NOMO-1 (cell line): ENCODE data around the gene BTBD8.

ENCODE experiments used
- DNase-seq, 2 experiments: peaks; one replicate each; lab custom pipeline; 2025; ENCODE audit not compliant: unreplicated experiment in 2 of 2; lab: John Stamatoyannopoulos, UW

BTBD8 gene

DNA sequence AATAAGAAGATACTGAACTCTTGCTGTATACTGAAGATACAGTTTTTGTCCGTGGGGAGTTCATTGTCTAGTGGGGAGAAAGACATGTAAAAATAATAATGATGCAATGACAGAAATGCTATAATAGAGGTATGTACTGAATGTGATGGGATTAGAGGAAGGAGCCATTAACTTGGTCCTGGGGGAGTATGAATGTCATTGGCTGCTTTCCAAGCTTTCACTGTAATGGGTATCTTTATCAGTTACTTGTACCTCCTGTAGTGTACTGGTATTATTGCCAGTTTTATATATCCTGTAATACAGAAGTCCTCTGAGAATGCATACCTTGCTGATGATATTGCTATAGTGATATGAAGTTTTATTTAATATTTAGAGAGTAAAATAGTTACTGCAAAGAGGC, 7.4 kb downstream of the BTBD8 start:
- no peak for DNase-seq

DNA sequence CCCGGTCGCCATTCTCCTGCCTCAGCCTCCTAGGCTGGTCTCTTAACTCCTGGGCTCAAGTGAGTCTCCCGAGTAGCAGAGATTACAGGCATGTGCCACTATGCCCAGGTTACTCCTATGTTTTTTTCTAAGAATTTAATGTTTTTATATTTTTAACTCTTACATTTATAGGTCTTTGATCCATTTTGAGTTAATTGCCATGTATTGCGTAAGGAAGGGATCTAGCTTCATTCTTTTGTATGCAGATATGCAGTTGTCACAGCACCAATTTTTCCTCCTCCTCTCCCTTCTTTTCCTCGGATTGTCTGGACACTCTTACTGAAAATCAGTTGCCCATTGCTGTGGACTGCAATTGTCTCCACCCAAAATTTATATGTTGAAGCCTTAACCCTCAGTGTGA, 11.5 kb downstream of the BTBD8 start:
- no peak for DNase-seq

DNA sequence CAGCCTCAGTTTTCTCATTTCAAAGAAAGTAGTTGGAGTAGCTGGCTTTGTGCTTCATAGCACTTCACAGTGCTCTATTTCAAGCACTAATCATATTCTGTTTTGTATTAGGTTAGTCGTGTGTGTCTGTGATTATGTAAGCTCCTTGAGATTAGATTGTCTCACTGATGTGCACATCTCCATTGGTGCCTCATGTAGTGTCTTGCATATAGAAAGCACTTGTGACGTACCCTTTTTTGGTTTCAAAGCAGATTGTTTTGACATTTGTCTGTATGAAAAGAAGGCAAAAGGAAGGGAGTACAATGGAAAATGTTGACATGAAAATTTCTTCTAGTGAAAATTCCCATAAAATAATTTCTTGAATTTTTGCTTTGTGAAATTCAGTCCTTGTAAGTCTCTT, 13.9 kb downstream of the BTBD8 start:
- no peak for DNase-seq

DNA sequence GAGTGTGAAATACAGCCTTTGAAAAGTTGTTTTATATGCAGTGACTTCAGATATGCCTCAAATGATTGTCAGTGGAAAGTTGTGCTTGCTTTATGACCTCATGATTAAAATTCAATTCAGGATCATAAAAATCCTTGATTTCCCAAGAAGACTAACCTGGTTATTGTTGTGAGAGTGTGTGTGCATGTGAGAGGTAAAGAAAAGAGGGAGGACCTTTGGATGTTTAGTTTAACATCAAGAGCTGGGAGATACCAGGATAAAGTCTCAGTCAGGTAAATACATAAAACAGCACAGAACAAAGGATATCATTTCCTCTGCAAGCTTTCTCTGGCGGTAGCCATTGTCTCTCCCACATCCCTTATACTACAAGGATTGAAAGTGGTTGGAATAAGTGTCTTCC, 14.4 kb downstream of the BTBD8 start:
- no peak for DNase-seq

DNA sequence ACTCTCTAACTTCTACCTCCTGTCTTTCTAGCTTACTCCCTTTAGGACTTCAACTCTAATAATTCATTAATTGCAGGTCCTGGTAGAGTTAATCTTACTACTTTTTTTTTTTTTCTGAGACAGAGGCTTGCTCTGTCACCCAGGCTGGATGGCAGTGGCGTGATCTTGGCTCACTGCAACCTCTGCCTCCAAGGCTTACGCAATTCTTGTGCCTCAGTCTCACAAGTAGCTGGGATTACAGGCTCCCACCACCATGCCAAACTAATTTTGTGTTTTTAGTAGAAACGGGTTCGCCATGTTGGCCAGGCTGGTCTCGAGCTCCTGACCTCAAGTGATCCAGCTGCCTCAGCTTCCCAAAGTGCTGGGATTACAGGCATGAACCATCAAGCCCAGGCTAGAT, 15.7 kb downstream of the BTBD8 start:
- peak in 1 of 2 experiments; percentile 8 for DNase-seq

DNA sequence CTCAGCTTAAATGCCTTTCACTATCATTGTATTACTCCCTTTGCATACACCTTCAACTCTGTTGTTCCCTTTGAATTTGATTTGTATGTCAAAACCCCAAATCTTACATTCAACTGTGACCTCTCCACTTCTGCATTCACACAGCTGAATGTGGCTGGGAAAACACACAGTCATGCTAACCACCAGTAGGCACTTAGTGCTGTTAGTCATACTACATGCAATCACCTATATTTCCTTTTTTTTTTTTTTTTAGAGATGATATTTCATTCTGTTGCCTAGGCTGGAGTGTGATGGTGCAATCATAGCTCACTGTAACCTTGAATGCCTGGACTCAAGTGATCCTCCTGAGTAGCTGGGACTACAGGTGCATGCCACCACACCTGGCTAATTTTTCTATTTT, 16.2 kb downstream of the BTBD8 start:
- peak; percentile 61 to 96 for DNase-seq

DNA sequence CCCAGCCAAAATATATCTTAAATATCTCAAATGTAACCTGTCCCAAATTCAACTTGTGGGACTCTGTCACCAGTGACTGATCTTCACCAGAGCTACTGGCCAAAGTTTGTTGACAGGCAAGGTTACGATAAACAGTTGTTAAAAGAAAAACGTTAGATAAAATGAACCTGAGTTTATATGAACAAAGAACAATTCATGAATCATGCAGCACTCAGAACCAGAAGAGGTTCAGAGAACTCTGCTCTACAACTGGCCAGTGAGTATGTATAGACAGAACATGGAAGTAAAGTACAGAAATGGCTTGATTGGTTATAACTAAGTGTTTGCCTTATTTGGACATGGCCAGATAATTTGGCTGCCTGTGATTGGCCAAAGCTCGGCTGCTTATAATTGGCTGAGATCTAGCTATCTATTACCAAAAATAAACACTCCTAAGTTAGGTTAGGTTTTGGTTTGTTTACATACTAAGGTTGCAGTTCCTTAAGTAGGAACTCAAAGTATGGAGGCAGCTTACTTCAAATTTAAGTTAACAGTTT, 25.5 kb downstream of the BTBD8 start:
- DNase-seq, result no peak

DNA sequence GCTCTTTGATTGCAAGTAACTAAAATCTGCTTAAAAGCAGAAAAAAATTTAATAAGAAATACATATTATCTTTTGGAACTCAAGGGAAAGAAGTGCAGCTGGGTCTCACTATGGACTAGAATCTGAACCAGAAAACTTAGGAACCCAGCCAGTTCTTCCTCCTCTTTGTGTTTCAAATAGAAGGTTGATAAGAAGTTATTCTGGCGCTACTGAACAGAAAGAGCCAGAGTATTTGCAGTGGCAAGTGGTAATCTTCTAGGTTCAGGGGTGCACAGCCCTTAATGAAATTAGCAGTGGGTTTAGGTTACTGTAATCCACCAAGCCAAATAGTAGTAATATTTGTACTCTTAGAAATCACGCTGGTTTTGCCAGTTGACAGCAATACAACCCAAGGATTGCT, 28.5 kb downstream of the BTBD8 start:
- DNase-seq, result no peak

DNA sequence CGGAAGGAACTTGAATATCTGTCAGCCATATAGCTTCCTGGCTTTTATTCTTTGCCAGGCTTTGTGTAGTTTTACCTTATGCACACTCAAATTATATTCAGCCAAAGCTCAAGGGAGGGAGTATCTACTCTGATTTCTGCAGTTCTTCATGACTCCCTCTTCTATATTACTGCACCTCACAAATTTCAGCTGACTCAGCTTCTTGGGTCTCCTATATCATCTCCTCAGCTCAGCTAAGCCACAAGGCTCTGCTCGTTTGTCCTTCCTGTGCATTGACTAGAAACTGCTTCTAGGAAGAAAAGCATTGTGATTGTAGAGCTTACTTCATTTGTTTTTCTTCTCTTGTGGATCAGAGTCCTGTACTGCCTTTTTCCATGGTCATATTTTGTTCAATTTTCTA, 37.4 kb downstream of the BTBD8 start:
- no peak for DNase-seq

DNA sequence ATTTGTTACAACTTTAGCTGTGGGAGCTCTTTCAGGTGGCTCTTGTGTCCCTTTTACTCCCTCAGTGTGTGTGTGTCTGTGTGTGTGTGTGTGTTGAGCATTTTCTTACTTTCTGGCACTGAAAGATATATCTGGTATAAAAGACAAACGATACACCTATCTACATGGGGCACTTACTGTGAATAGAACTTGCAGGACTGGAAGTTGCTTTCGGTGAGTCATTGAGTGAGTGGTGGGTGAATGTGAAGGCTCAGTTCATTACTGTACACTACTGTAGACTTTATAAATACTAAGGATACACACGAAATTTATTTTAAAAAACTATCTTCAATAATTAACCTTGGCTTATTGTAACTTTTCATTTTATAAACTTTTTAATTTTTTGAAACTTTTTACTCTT, 38.7 kb downstream of the BTBD8 start:
- DNase-seq, result no peak

DNA sequence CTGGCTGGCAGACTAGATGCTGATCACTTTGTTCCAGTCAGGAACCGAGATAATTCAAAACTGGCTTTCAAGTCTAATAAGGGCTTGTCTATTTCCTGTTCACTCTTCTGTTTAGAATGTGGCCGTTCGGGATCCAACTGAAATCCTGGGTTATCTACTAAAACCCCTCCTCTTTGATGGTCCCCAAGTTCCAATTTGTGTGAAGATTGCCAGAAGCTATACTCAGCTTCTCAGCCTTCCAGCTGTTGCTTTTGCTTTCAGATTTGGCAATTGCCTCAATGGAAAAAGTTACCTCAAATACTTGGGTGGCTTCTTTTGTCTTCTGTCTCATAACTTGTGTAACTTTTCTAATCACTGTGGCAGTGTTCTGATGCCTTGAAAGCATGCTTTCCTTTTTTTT, 43.7 kb downstream of the BTBD8 start:
- no peak for DNase-seq

DNA sequence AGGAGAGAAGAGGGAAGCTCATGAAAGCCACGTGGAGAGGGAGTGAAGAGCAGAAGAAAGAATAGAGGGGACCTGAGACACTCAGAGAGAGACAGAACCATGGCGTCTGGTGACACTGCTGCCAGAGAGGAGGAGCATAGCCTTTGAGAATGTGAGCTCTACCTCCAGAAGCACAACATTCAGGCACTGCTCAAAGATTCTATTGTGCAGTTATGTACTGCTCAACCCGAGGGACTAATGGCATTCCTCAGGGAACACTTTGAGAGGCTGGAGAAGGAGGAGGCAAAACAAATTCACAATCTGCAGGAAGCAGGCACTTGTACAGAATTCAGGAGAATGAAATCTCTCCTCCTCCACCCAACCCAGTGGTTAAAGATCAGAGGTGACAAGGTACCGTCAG, 45.1 kb downstream of the BTBD8 start:
- no peak for DNase-seq

DNA sequence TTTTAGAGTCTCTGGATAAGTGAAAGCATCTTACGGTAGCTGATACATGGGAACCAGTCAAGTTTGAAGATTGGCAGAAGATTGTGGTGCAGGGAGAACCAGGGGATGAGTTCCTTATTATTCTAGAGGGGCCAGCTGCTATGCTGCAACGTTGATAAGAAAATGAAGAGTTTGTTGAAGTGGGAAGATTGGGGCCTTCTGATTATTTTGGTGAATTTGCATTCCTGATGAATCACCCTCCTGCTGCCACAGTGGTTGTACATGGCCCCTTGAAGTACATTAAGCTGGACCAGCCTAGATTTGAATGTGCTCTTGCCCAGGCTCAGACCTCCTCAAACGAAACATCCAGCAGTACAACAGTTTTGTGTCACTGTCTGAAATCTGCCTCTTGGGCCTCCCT, 45.9 kb downstream of the BTBD8 start:
- no peak for DNase-seq

DNA sequence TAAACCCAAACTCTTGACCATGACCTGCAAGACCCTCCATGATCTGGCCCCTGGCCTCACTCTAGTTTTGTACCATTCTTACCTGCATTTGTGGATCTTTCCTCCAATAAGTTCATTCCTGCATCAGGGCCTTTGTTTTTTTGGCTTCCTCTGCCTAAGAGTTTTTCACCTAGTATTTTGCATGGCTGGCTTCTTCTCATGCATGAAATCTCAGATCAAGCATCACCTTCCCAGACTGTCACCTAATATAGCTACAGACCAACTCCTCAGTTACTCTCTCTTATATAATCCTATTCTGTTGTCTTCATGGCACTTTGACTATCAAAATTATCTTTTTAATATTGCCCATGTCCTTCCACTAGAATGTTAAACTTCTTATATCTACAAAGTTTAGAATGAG, 54.2 kb downstream of the BTBD8 start:
- DNase-seq, result no peak

DNA sequence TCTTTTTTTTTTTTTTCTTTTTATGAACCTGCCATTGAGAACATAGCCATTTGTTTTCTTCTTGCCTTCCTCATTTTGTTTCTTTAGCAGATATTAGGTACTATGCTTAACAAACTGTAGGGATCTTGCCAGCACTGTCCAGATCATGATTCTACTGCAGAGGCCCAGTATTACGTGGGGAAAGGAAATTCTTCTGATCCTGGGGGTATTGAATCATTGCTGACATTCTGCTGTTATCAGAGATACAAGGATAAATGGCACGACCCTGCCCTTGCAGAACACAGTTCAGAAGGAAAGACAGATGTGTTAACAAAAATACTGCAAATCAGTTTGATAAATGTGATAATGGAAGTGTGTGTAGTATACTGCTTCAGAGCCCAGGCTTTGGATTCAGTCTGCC, 56.2 kb downstream of the BTBD8 start:
- DNase-seq, result no peak

DNA sequence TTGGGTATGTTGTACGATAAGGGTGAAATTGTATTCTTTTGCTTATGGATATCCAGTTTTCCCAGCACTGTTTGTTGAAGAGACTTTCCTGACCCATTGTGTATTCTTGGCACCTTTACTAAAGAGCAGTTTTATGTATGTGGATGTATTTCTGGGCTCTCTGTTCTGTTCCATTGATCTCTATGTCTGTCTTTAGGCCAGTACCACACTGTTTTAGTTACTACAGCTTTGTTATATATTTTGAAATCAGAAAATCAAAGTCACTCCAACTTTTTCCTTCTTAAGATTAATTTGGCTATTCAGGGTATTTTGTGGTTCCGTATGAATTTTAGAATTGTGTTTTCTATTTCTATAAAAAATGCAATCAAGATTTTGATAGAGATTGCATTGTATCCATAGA, 74.8 kb downstream of the BTBD8 start:
- DNase-seq, result no peak

DNA sequence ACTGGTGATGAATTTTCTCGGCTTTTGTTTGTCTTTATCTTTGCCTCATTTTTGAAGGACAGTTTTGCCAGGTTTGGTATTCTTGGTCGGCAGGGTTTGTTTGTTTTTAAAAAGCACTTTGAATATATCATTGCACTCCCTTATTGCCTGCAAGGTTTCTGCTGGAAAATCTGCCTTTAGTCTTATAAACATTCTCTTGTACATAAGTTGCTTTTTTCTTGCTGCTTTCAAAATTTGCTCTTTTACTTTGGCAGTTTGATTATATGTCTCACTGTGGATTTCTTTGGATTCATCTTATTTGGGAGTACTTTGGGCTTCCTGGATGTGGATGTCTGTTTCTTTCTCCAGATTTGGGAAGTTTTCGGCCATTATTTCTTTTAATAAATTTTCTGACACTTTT, 79.4 kb downstream of the BTBD8 start:
- DNase-seq, result no peak

DNA sequence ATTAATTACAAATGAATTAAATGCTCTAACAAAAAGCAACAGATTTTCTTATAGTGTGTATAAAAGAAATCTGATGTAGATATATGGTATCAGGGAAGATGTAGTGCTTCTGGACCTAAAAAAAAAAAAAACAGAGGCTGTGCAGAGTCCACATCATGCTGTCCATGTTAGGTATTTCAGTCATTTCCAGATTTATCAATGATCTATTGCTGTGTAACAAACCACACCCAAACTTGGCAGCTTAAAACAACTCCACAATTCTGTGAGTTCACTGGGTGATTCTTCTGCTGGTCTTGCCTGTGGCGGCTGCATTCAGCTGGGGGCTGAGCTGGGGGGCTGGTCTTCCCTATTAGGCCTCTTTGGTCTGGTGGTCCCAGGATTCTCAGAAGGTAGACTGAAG, 85.2 kb downstream of the BTBD8 start:
- no peak for DNase-seq

DNA sequence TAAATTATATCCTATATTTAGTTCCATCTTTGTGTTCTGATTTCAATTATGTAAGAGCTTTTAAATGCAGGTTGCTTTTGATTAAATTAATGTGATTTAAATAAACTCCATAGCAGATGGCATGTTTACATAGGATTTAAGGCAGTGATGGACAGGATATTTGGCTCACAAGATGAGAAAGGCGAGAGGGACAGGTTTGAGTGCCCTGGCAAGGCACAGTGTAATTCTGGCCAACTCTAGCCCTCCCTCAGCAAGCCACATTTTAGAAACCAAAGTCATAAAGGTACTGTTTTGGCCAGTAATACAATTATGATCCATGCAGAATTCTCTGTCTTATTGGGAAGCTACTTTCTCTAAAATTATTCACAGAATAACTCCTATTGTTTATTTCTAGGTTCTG, 87.0 kb downstream of the BTBD8 start:
- DNase-seq, result no peak

DNA sequence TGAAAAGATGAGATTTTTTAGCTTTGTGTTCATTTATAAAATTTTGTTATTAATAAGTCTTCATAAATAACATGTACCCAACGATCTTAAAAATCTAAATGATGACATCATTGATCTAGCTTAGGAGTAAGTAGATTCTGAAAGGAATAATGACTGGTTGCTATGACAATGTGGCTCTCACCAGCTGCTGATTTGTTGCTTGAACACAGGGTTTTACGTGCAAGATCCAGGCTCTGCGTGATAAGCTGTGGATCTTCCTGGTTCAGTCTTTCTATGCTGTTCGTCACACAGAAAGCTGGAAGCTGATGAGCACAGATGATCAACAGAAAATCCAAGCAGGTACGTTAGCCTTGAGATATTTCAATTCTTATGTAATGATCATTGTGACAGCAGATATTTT, 88.5 kb downstream of the BTBD8 start:
- no peak for DNase-seq

DNA sequence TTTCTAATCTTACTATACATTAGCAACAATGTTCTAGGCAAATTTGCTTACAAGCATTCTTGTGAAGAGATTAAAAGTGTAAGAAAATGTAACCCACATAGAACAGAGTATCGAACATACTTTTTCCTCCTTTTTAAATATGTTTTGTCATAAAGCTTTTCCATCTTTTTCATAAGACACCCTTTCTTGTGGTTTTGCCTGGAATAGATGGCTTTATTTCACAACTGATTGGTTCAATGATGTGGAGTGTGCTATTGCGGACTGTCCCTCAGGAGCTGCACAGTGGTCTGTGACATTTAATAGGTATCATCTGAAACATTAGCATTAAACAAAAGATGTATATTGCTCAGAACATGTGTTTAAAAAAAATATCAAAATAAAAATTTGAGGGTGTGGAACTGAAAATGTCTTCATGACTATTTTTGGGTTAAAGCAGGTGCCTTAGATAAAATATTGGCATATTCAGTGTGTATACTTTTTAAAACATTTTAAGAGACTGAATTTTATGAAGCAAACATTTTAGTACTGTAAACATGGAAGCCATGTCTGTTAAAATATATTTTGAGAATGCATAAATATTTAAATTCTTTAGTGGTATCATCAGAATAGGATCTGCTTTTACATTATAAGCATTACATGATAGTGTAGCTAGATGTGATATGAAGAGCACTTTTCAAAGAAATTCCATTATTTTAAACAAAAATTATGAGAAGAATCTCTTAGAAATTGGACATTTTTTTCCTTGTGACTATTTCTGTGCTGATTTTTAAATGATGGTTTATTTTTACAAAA, 89.3 kb downstream of the BTBD8 start:
- DNase-seq, result no peak

DNA sequence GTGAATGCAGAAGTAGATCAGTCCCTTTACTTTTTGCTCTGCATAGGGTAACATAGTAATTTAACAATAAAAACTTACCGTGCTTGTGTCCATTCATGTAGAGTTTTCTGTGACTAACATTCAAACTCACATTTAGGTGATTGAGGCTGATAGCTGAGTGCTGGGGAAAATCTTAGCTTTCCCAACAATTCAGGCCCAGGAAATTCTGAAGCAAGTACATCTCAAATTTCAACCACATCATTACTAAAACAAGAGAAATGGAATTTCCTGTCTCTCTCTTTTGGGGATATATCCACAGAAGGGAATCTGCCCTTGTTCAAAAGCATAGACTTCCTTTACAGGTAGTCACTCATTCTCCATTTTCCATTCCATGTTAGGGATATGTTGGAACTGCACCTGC, 104.5 kb downstream of the BTBD8 start:
- DNase-seq, result no peak

DNA sequence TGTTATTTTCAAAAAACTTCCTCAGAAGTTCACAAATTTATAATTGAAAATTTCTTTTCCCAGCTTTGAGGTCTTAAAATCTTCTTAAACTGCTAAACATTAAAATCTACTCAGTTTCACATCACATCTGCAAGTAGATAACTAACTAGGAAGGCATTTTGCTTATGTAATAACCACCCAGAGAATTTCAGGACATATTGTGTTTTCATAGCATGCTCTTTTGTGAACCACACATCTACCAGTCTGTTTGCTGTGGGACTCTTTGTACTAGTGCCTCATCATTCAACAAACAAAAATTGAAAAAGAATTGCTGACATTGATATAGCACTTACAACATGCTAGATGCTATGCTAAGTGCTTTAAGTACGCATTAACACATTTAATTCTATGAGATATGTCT, 105.9 kb downstream of the BTBD8 start:
- no peak for DNase-seq
